Measurements from ENCODE around the gene SQOR. TPM values are rescaled to one million over a fixed set of nuclear protein-coding genes. Genes with fewer than 3 reads are reported as not detected.

SQOR gene
- total and polyA plus RNA-seq, 2 of the 4 experiments (the other 2 are of a cell fraction), result 22.1 to 40.3 TPM

GRCh38 chr15:45586601-45587094 is 48.2 kb upstream of the SQOR start:
- peak overlapping the region; percentile 99 for H3K14ac ChIP-seq (replicated peaks; ENCODE audit: low read depth, low read length)
- peaks cover 3% of the 10 kb centered on the region; the same call in 1 of the 2 replicates for H3K4me1 ChIP-seq (ENCODE audit: control insufficient read depth, insufficient read depth, low read length)
- CTCF ChIA-PET, result interaction anchor here (0.6 to 1.3 kb wide), 3 partner anchors 92 to 129 kb away, joined by 3 read pairs; no protein-coding TSS in a partner anchor
- peak overlapping the region; percentile 76 for H3K4me2 ChIP-seq (ENCODE audit: low read depth, low read length)
- H3K27ac ChIP-seq (ENCODE audit: insufficient read depth, low read length), result peak overlapping the region; percentile 92
- H3K9ac ChIP-seq (ENCODE audit: low read depth, low read length), result peak overlapping the region; percentile 95
- H3K56ac ChIP-seq (ENCODE audit: extremely low read depth, insufficient read depth, low read length), result peak overlapping the region; percentile 92
- H2BK15ac ChIP-seq (ENCODE audit: low read depth, low read length), result peak overlapping the region; percentile 68; the same call in 1 of the 3 replicates
- BruUV-seq (replicated peaks), result TSS peak; percentile 95
- in situ Hi-C loops (cut with MboI; ENCODE audit: low sequenced_read_pairs) (no loop called here), dilution Hi-C loops (cut with HindIII; ENCODE audit: low sequenced_read_pairs, unreplicated experiment) (no loop called here), intact Hi-C loops (cut with micrococcal nuclease) (loop anchor here (1.0 to 2.0 kb wide), 3 partner anchors 64 to 184 kb away; partner anchors contain the start of gene SLC30A4)
- H4K91ac ChIP-seq (ENCODE audit: insufficient read depth, low read depth, low read length), result peak overlapping the region; percentile 99
- WGBS, 2 experiments (ENCODE audit: extremely low coverage in 2 of 2, insufficient read length in 1 of 2), result 0% methylated on average over 10 of the region's 14 CpGs; no CpG with 5 or more reads in 1 of the 2 experiments
- peak overlapping the region; percentile 97 for H3K23ac ChIP-seq (ENCODE audit: low read depth, low read length)
- no peaks in the 10 kb centered on the region for H3K9me1 ChIP-seq (ENCODE audit: insufficient read depth, low read length)
- H3K27me3 ChIP-seq (ENCODE audit: control insufficient read depth, insufficient read depth, low read length), result no peaks in the 10 kb centered on the region
- H2AFZ ChIP-seq (replicated peaks; ENCODE audit: low read length, poor library complexity), result peak overlapping the region; percentile 98
- H3K4ac ChIP-seq (ENCODE audit: low read depth, low read length), result peak overlapping the region; percentile 99
- no peak for TF ChIP-seq MXI1 (IDR thresholded peaks at IDR 0.05; ENCODE audit: borderline replicate concordance, low read depth, low read length)
- TF ChIP-seq NFE2L2 (IDR thresholded peaks at IDR 0.05; ENCODE audit: low read depth, low read length), result no peak
- no peaks in the 10 kb centered on the region for H3K36me3 ChIP-seq (ENCODE audit: control insufficient read depth, insufficient read depth, low read length)
- peak overlapping the region; percentile 90 for H3K18ac ChIP-seq (ENCODE audit: low read depth, low read length)
- no peaks in the 10 kb centered on the region for H3K9me3 ChIP-seq (ENCODE audit: control insufficient read depth, insufficient read depth, low read length)
- peak overlapping the region; percentile 89 to 98 for H4K8ac ChIP-seq (ENCODE audit: low read depth in 2 of 2, low read length in 2 of 2)
- H4K5ac ChIP-seq (ENCODE audit: low read depth, low read length), result peak overlapping the region; percentile 94
- no peak overlapping the region for H2BK20ac ChIP-seq (ENCODE audit: low read depth, low read length)
- H2BK120ac ChIP-seq (ENCODE audit: low read depth, low read length), result peak overlapping the region; percentile 94
- POLR2A ChIA-PET (ENCODE audit: unreplicated experiment), result interaction anchor here (0.6 to 1.3 kb wide), 2 partner anchors 30 to 184 kb away, joined by 3 to 4 read pairs; a partner anchor contains a TSS
- ATAC-seq (ENCODE audit: low read depth) (peak; percentile 1; the same call in 1 of the 2 replicates), DNase-seq (no peak)
- H3K4me3 ChIP-seq (ENCODE audit: insufficient read depth, low read depth, low read length), result peak overlapping the region; percentile 67
- H2BK5ac ChIP-seq (ENCODE audit: low read depth, low read length, poor library complexity, severe bottlenecking), result peak overlapping the region; percentile 97
- no peaks in the 10 kb centered on the region for H4K20me1 ChIP-seq (ENCODE audit: insufficient read depth, low read length)
- H3K79me1 ChIP-seq (ENCODE audit: low read depth in 1 of 2, low read length in 2 of 2), result peaks cover 14 to 27% of the 10 kb centered on the region in 2 experiments
- H2AK9ac ChIP-seq (replicated peaks; ENCODE audit: low read depth, low read length, poor library complexity), result peak overlapping the region; percentile 84
- peak overlapping the region; percentile 44 for H2AK5ac ChIP-seq (ENCODE audit: low read depth, low read length)

Measured in IMR-90 (cell line).